Body of pancreas (tissue), 4 donors: ENCODE measurements around the gene POFUT2. TPM values are rescaled to one million over a fixed set of nuclear protein-coding genes. Genes with fewer than 3 reads are reported as not detected.

Experiments used
- ATAC-seq: fragments of 150-250 bp; one replicate; pipeline ENCODE4 v1.9.1; 2016
- DNase-seq, 4 donors: peaks; one replicate each; pipeline ENCODE4 v3.0.0-alpha.2; 2019
- H3K27ac ChIP-seq, 4 donors: fragments of 200-600 bp; sonication (generic); 1 replicate in 3 of 4; 2 replicates in 1 of 4; pipeline versions ENCODE4 v1.5.1 to v1.6.1; 2016 to 2019; ENCODE audit warnings: mild to moderate bottlenecking in 1 of 4, mixed read lengths in 1 of 4, moderate library complexity in 1 of 4
- H3K27me3 ChIP-seq, 2 donors: fragments of 200-600 bp; sonication (generic); one replicate each; pipeline ENCODE4 v1.6.0; 2016; ENCODE audit warnings: mild to moderate bottlenecking in 1 of 2
- H3K36me3 ChIP-seq, 2 donors: fragments of 200-600 bp; sonication (generic); replicated peaks in 1 of 2; 2 replicates each; pipeline ENCODE4 v1.5.1; 2016; ENCODE audit warnings: low read depth in 2 of 2; ENCODE audit not compliant: insufficient read depth in 1 of 2
- H3K4me1 ChIP-seq: fragments of 200-600 bp; sonication (generic); one replicate; pipeline ENCODE4 v1.6.0; 2016
- H3K4me3 ChIP-seq, 2 donors: fragments of 200-600 bp; sonication (generic); 1 replicate in 1 of 2; 2 replicates in 1 of 2; pipeline ENCODE4 v1.5.1; 2016 to 2019
- H3K9me3 ChIP-seq, 3 donors: fragments of 200-600 bp; sonication (generic); 1 replicate in 2 of 3; 2 replicates in 1 of 3; pipeline ENCODE4 v1.5.1; 2016
- CTCF ChIP-seq, 7 experiments: fragments of 450-650 bp in 4 of 7; fragments of 200-600 bp in 3 of 7; sonication (generic) in 3 of 7; IDR thresholded peaks; one replicate each; pipeline ENCODE4 v1.5.1; 2016 to 2019; ENCODE audit warnings: antibody characterized with exemption in 7 of 7
- POLR2A ChIP-seq, 3 donors: fragments of 450-650 bp; IDR thresholded peaks; one replicate each; pipeline ENCODE4 v1.6.1; 2016; ENCODE audit warnings: antibody characterized with exemption in 3 of 3, mild to moderate bottlenecking in 2 of 3
- WGBS, 2 donors: methylation state at CpG; one replicate each; pipeline ENCODE4 v1.1.5; 2017; 5-methylcytosine and 5-hydroxymethylcytosine counted together
- intact Hi-C: fragments of 100-400 bp; cut with DNase I; formaldehyde crosslinking; loops from one replicate; pipeline ENCODE4 v1.15.1; 2023
- total RNA-seq, 2 donors: library from RNA; depleted of rRNA; stranded (reverse); fragments of >200 nt; gene quantifications; one replicate each; pipeline ENCODE4 v1.1.0, GENCODE V29; 2016

POFUT2 gene
- total RNA-seq, 2 donors from 2014 or later, result 16.3 to 46.1 TPM

- H3K27ac ChIP-seq, result no peak overlapping the region
- no peaks in the 10 kb centered on the region for H3K4me1 ChIP-seq
- intact Hi-C loops, result no loop called here
- TF ChIP-seq POLR2A (IDR thresholded peaks at IDR 0.05) (no peak), CTCF (IDR thresholded peaks at IDR 0.05) (no peak)
- H3K27me3 ChIP-seq, result no peaks in the 10 kb centered on the region
- WGBS, 2 donors, result 95% methylated on average over 16 of the region's 16 CpGs
- ATAC-seq, result no peak
- DNase-seq, result no peak
- peaks cover 0 to 9% (median 0%) of the 10 kb centered on the region in 3 donors for H3K9me3 ChIP-seq
- peaks cover 12 to 29% of the 10 kb centered on the region in 2 donors for H3K36me3 ChIP-seq
- H3K4me3 ChIP-seq, result no peak overlapping the region
Measured at GRCh38 chr21:45267390-45267760, 20.3 kb downstream of the POFUT2 start.

GRCh38 chr21:45266518-45267389 lies 20.9 kb downstream of the POFUT2 start:
- intact Hi-C loops, result no loop called here
- DNase-seq (peak in 1 of 4 donors; percentile 20), ATAC-seq (no peak)
- Histone ChIP-seq H3K4me3 (no peak overlapping the region), H3K27me3 (no peaks in the 10 kb centered on the region), H3K27ac (no peak overlapping the region), H3K9me3 (peaks cover 0 to 3% (median 0%) of the 10 kb centered on the region in 3 donors), H3K36me3 (peaks cover 12 to 27% of the 10 kb centered on the region in 2 donors), H3K4me1 (no peaks in the 10 kb centered on the region)
- TF ChIP-seq CTCF (IDR thresholded peaks at IDR 0.05), result no peak
- TF ChIP-seq POLR2A (IDR thresholded peaks at IDR 0.05), result no peak
- 84 to 89% methylated on average over 31 to 41 of the region's 41 CpGs for WGBS, 2 donors

GRCh38 chr21:45265721-45266517 lies 21.8 kb downstream of the POFUT2 start:
- Histone ChIP-seq H3K27ac (no peak overlapping the region), H3K4me1 (no peaks in the 10 kb centered on the region), H3K27me3 (no peaks in the 10 kb centered on the region), H3K4me3 (no peak overlapping the region), H3K9me3 (no peaks in the 10 kb centered on the region), H3K36me3 (peaks cover 12 to 27% of the 10 kb centered on the region in 2 donors)
- intact Hi-C loops, result no loop called here
- ATAC-seq, result no peak
- WGBS, 2 donors, result 93 to 97% methylated on average over 15 to 35 of the region's 36 CpGs
- no peak for TF ChIP-seq POLR2A (IDR thresholded peaks at IDR 0.05)
- no peak for TF ChIP-seq CTCF (IDR thresholded peaks at IDR 0.05)
- DNase-seq, result no peak

- peaks cover 12 to 27% of the 10 kb centered on the region in 2 donors for H3K36me3 ChIP-seq
- H3K27me3 ChIP-seq, result no peaks in the 10 kb centered on the region
- no peaks in the 10 kb centered on the region for H3K4me1 ChIP-seq
- no peaks in the 10 kb centered on the region for H3K9me3 ChIP-seq
- TF ChIP-seq CTCF (IDR thresholded peaks at IDR 0.05) (no peak), POLR2A (IDR thresholded peaks at IDR 0.05) (no peak)
- DNase-seq (no peak), ATAC-seq (no peak)
- no peak overlapping the region for H3K4me3 ChIP-seq
- H3K27ac ChIP-seq, result no peak overlapping the region
- WGBS, 2 donors, result 92 to 93% methylated on average over 10 to 34 of the region's 34 CpGs
- intact Hi-C loops, result no loop called here
Measured at GRCh38 chr21:45264912-45265515, 22.7 kb downstream of the POFUT2 start.
